HepG2 (cell line): ENCODE measurements around the gene CEP104. TPM values are rescaled to one million over a fixed set of nuclear protein-coding genes. Genes with fewer than 3 reads are reported as not detected.

Source experiments
- FOXK1 ChIP-seq: sonication (generic); formaldehyde crosslinking; IDR thresholded peaks from 2 replicates; pipeline ENCODE4 v1.4.0; 2020; ENCODE audit warnings: low read depth, missing genetic modification reagents, borderline replicate concordance
- KLF9 ChIP-seq: IDR thresholded peaks from 2 replicates; pipeline ENCODE4 v1.6.1; 2016; ENCODE audit warnings: low read depth
- MIER3 ChIP-seq: IDR thresholded peaks from 2 replicates; pipeline ENCODE4 v1.6.1; 2016; ENCODE audit warnings: missing compliant biosample characterization, borderline replicate concordance
- POLR2AphosphoS5 ChIP-seq: IDR thresholded peaks from 2 replicates; pipeline ENCODE4 v1.6.1; 2012; ENCODE audit warnings: low read depth, low read length
- REXO4 ChIP-seq: sonication (generic); formaldehyde crosslinking; IDR thresholded peaks from 2 replicates; pipeline ENCODE4 v1.8.0; 2022; ENCODE audit warnings: missing genetic modification reagents, mild to moderate bottlenecking, borderline replicate concordance
- WIZ ChIP-seq: sonication (generic); formaldehyde crosslinking; IDR thresholded peaks from 2 replicates; pipeline ENCODE4 v1.5.1; 2020; ENCODE audit warnings: mild to moderate bottlenecking, missing genetic modification reagents
- ZNF234 ChIP-seq: sonication (generic); formaldehyde crosslinking; conservative IDR thresholded peaks from 2 replicates; pipeline ENCODE4 v1.5.1; 2020; ENCODE audit warnings: mild to moderate bottlenecking, missing genetic modification reagents
- ZNF24 ChIP-seq: fragments of 450-650 bp; IDR thresholded peaks from 2 replicates; pipeline ENCODE4 v1.6.1; 2017; ENCODE audit warnings: antibody characterized with exemption, mild to moderate bottlenecking
- ZNF274 ChIP-seq: sonication (generic); formaldehyde crosslinking; IDR thresholded peaks from 2 replicates; pipeline ENCODE4 v1.5.1; 2020; ENCODE audit warnings: mild to moderate bottlenecking, missing genetic modification reagents
- ZNF652 ChIP-seq: IDR thresholded peaks from 2 replicates; pipeline ENCODE4 v1.6.1; 2016; ENCODE audit warnings: low read depth, borderline replicate concordance
- ZNF75D ChIP-seq: sonication (generic); formaldehyde crosslinking; IDR thresholded peaks from 2 replicates; pipeline ENCODE4 v1.8.1; 2023; ENCODE audit warnings: missing genetic modification reagents, mild to moderate bottlenecking, borderline replicate concordance
- ZNF766 ChIP-seq: sonication (generic); formaldehyde crosslinking; IDR thresholded peaks from 2 replicates; pipeline ENCODE4 v1.5.0; 2020; ENCODE audit warnings: missing genetic modification reagents, borderline replicate concordance
- ZNF788 ChIP-seq: sonication (generic); formaldehyde crosslinking; IDR thresholded peaks from 2 replicates; pipeline ENCODE4 v1.5.0; 2020; ENCODE audit warnings: mild to moderate bottlenecking, missing genetic modification reagents, borderline replicate concordance
- polyA plus RNA-seq, 8 experiments: library from polyadenylated mRNA; depleted of rRNA in 3 of 8; stranded (reverse) in 7 of 8; unstranded in 1 of 8; fragments of >200 nt; fragmentation: Illumina TruSeq in 4 of 8; extraction: Trizol in 4 of 8; gene quantifications; 2 replicates each; pipeline versions ENCODE4 v1.2.1 to v1.2.3, GENCODE V29; 2011 to 2016; ENCODE audit warnings: low read depth in 4 of 8, missing spikeins in 1 of 8, mixed read lengths in 1 of 8; ENCODE audit not compliant: insufficient read depth in 1 of 8
- total RNA-seq, 5 experiments: library from RNA; depleted of rRNA; stranded (reverse); fragments of >200 nt; fragmentation: Illumina TruSeq; extraction: Trizol; gene quantifications; 2 replicates each; pipeline ENCODE4 v1.2.3, GENCODE V29; 2016; ENCODE audit warnings: low read depth in 1 of 5
- TF ChIP-seq, protein P1 (sequence below): sonication (generic); formaldehyde crosslinking; conservative IDR thresholded peaks from 2 replicates; pipeline ENCODE4 v1.5.0; 2020; ENCODE audit warnings: missing genetic modification reagents
- TF ChIP-seq, protein P2 (sequence below): sonication (generic); formaldehyde crosslinking; IDR thresholded peaks from 2 replicates; pipeline ENCODE4 v1.5.0; 2020; ENCODE audit warnings: mild to moderate bottlenecking, missing genetic modification reagents, borderline replicate concordance
- TF ChIP-seq, protein P3 (sequence below): sonication (generic); formaldehyde crosslinking; IDR thresholded peaks from 2 replicates; pipeline ENCODE4 v1.4.0; 2020; ENCODE audit warnings: missing genetic modification reagents, mild to moderate bottlenecking, borderline replicate concordance
- TF ChIP-seq, protein P4 (sequence below): sonication (generic); formaldehyde crosslinking; IDR thresholded peaks from 2 replicates; pipeline ENCODE4 v1.5.1; 2020; ENCODE audit warnings: mild to moderate bottlenecking, missing genetic modification reagents, borderline replicate concordance
- TF ChIP-seq, protein P5 (sequence below): sonication (generic); formaldehyde crosslinking; IDR thresholded peaks from 2 replicates; pipeline ENCODE4 v1.4.0; 2020; ENCODE audit warnings: mild to moderate bottlenecking, missing genetic modification reagents, borderline replicate concordance

CEP104 gene
- total and polyA plus RNA-seq, 2 of the 13 experiments (the other 11 are each of a cell fraction or from before 2014, with no cell fraction given) = 20.4 to 30.1 TPM

DNA sequence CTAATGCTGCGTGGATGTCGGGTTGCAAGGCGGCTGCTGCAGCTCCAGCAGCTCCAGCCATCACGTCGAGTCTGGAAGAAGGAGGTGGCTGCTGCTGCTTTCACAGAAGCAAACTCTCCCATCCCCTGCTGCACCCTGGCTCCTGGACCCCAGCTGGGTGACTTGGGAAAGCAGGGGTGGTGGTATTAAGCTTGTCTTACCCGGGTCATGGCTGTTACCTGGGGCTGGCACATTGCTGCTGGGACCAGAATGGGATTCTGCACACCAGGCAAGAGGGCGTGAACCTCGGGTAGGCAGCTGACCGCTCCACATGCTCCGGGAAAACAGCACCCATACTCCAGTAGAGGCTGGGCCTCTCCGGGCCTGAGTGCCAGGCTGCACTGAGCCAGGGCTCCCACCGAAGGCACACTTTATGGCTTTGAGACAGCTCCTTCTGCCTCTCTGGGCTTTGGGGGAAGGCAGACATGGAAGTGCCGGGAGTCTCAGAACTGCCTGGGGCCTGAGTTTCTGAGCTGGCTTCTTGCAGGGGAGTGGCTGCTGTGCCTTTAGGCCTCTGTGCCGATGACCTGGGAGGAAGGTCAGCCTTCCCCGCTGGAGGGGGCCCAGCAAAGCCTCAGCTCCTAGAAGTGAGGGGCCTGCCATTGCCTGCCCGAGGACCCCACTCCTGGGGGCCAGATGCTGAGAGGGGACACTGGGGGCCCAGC, 83.3 kb downstream of the CEP104 start (continued):
- TF ChIP-seq KLF9 (CRISPR knock-in tag) (0 out of 2 replicates have a peak, but pooled peaks have one; percentile 9), ZNF652 (CRISPR knock-in tag) (no peak), FOXK1 (CRISPR knock-in tag) (no peak), ZNF766 (no peak), ZNF234 (CRISPR knock-in tag) (no peak), ZNF75D (no peak), POLR2AphosphoS5 (no peak; the same call in 1 of the 2 replicates), MIER3 (CRISPR knock-in tag) (no peak), ZNF788 (CRISPR knock-in tag) (no peak), ZNF24 (no peak), REXO4 (CRISPR knock-in tag) (no peak), WIZ (no peak), ZNF274 (0 out of 2 replicates have a peak, but pooled peaks have one; percentile 34)
- TF ChIP-seq, protein P1, sequence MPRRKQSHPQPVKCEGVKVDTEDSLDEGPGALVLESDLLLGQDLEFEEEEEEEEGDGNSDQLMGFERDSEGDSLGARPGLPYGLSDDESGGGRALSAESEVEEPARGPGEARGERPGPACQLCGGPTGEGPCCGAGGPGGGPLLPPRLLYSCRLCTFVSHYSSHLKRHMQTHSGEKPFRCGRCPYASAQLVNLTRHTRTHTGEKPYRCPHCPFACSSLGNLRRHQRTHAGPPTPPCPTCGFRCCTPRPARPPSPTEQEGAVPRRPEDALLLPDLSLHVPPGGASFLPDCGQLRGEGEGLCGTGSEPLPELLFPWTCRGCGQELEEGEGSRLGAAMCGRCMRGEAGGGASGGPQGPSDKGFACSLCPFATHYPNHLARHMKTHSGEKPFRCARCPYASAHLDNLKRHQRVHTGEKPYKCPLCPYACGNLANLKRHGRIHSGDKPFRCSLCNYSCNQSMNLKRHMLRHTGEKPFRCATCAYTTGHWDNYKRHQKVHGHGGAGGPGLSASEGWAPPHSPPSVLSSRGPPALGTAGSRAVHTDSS (CRISPR knock-in tag) = no peak
- TF ChIP-seq, protein P2, sequence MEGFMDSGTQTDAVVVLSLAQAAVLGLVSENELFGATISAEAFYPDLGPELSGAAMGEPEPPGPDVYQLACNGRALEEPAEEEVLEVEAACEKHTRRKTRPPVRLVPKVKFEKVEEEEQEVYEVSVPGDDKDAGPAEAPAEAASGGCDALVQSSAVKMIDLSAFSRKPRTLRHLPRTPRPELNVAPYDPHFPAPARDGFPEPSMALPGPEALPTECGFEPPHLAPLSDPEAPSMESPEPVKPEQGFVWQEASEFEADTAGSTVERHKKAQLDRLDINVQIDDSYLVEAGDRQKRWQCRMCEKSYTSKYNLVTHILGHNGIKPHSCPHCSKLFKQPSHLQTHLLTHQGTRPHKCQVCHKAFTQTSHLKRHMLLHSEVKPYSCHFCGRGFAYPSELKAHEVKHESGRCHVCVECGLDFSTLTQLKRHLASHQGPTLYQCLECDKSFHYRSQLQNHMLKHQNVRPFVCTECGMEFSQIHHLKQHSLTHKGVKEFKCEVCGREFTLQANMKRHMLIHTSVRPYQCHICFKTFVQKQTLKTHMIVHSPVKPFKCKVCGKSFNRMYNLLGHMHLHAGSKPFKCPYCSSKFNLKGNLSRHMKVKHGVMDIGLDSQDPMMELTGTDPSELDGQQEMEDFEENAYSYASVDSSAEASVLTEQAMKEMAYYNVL (CRISPR knock-in tag) = 0 out of 2 replicates have a peak, but pooled peaks have one; percentile 23
- TF ChIP-seq, protein P3, sequence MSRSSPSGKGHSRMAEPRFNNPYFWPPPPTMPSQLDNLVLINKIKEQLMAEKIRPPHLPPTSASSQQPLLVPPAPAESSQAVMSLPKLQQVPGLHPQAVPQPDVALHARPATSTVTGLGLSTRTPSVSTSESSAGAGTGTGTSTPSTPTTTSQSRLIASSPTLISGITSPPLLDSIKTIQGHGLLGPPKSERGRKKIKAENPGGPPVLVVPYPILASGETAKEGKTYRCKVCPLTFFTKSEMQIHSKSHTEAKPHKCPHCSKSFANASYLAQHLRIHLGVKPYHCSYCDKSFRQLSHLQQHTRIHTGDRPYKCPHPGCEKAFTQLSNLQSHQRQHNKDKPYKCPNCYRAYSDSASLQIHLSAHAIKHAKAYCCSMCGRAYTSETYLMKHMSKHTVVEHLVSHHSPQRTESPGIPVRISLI (CRISPR knock-in tag) = no peak
- TF ChIP-seq, protein P4, sequence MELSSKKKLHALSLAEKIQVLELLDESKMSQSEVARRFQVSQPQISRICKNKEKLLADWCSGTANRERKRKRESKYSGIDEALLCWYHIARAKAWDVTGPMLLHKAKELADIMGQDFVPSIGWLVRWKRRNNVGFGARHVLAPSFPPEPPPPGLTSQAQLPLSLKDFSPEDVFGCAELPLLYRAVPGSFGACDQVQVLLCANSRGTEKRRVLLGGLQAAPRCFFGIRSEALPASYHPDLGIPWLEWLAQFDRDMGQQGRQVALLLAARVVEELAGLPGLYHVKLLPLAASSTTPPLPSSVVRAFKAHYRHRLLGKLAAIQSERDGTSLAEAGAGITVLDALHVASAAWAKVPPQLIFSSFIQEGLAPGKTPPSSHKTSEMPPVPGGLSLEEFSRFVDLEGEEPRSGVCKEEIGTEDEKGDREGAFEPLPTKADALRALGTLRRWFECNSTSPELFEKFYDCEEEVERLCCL = no peak
- TF ChIP-seq, protein P5, sequence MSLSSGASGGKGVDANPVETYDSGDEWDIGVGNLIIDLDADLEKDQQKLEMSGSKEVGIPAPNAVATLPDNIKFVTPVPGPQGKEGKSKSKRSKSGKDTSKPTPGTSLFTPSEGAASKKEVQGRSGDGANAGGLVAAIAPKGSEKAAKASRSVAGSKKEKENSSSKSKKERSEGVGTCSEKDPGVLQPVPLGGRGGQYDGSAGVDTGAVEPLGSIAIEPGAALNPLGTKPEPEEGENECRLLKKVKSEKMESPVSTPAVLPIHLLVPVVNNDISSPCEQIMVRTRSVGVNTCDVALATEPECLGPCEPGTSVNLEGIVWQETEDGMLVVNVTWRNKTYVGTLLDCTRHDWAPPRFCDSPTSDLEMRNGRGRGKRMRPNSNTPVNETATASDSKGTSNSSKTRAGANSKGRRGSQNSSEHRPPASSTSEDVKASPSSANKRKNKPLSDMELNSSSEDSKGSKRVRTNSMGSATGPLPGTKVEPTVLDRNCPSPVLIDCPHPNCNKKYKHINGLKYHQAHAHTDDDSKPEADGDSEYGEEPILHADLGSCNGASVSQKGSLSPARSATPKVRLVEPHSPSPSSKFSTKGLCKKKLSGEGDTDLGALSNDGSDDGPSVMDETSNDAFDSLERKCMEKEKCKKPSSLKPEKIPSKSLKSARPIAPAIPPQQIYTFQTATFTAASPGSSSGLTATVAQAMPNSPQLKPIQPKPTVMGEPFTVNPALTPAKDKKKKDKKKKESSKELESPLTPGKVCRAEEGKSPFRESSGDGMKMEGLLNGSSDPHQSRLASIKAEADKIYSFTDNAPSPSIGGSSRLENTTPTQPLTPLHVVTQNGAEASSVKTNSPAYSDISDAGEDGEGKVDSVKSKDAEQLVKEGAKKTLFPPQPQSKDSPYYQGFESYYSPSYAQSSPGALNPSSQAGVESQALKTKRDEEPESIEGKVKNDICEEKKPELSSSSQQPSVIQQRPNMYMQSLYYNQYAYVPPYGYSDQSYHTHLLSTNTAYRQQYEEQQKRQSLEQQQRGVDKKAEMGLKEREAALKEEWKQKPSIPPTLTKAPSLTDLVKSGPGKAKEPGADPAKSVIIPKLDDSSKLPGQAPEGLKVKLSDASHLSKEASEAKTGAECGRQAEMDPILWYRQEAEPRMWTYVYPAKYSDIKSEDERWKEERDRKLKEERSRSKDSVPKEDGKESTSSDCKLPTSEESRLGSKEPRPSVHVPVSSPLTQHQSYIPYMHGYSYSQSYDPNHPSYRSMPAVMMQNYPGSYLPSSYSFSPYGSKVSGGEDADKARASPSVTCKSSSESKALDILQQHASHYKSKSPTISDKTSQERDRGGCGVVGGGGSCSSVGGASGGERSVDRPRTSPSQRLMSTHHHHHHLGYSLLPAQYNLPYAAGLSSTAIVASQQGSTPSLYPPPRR = no peak
